NT2/D1 (cell line): ENCODE results near the gene C5orf63.

ENCODE experiments used
- SUZ12 ChIP-seq: IDR thresholded peaks from 2 replicates; pipeline ENCODE4 v1.6.1; 2011; ENCODE audit not compliant: insufficient read length, insufficient read depth; ENCODE audit errors: extremely low read depth
- YY1 ChIP-seq: IDR thresholded peaks from 2 replicates; pipeline ENCODE4 v1.6.1; 2011; ENCODE audit not compliant: insufficient read length, insufficient read depth
- ZNF274 ChIP-seq: IDR thresholded peaks from 2 replicates; pipeline ENCODE4 v1.6.1; 2011; ENCODE audit warnings: mild to moderate bottlenecking, low read depth, low read length

- TF ChIP-seq YY1 (no peak), ZNF274 (no peak), SUZ12 (no peak)
These were observed 62.1 kb downstream of the C5orf63 start for GRCh38 chr5:127011153-127011552.
